HG03469 (cell line): ENCODE measurements around the gene MAP2K5.

Experiments used
- ATAC-seq: cut with Tn5 transposase; IDR thresholded peaks from one replicate; pipeline ENCODE4 v1.9.1; 2021; ENCODE audit warnings: mild to moderate bottlenecking, moderate library complexity, moderate number of reproducible peaks; ENCODE audit not compliant: unreplicated experiment

Gene MAP2K5

GRCh38 chr15:67556976-67557570 is 14.6 kb downstream of the MAP2K5 start:
- no peak for ATAC-seq

DNA sequence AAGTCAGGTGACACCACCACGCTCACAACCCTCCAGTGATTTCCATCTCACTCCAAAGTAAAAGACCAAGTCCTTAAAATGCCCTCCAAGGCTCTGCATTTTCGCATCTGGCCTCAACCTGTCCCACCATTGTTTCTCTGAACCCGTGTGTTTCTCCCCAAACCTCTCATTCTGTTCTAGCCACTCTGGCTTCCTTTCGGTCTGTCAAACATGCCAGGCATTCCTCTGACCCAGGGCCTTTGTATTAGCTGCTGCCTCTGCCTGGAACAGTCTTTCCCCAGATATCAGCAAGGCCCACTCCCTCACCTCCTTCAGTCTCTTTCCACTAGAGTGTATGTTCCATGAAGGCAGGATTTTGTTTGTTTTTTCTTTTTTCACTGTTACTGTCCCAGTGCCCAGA is 16.0 kb downstream of the MAP2K5 start:
- no peak for ATAC-seq

- ATAC-seq, result no peak
These were observed 16.7 kb downstream of the MAP2K5 start for GRCh38 chr15:67559158-67559557.

DNA sequence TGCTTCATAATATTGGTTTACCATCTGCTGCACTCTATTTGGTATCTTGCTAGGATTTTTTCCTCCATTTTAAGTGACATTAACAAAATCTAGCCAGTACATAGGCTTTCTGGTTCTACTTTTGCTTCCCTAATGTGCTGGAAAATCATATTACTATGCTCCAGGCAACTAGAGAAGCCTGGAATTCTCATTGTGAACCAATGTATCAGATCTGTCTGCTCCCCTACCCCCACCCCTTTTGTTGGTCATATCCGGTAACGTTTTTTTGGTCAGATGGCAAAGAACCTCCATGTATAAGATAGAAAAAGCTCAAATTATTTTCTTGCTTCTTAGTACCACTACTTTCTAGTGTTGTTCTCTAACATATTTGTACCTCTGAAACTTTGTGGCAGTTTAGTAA is 17.1 kb downstream of the MAP2K5 start:
- ATAC-seq, result no peak

GRCh38 chr15:67560320-67560719 is 17.8 kb downstream of the MAP2K5 start:
- no peak for ATAC-seq

- ATAC-seq, result no peak
These were observed 20.6 kb downstream of the MAP2K5 start for GRCh38 chr15:67563092-67563491.

- ATAC-seq, result peak; percentile 81
These were observed 21.8 kb downstream of the MAP2K5 start for GRCh38 chr15:67564021-67564967.

DNA sequence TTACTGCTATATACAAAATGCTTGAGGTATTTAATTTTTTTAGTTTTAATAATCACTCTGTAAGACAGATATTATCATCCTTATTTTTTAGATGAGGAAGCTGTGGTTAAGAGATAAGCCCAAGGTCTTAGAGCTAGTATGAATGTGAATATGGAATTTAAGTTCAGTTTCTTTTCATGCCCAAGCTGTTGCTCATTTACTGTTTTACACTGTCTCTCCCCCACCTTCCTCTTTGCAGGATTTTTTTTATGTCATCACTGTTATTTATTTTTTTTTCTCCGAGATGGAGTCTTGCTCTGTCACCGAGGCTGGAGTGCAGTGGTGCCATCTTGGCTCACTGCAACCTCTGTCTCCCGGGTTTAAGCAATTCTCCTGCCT is 22.5 kb downstream of the MAP2K5 start:
- ATAC-seq, result peak; percentile 15

DNA sequence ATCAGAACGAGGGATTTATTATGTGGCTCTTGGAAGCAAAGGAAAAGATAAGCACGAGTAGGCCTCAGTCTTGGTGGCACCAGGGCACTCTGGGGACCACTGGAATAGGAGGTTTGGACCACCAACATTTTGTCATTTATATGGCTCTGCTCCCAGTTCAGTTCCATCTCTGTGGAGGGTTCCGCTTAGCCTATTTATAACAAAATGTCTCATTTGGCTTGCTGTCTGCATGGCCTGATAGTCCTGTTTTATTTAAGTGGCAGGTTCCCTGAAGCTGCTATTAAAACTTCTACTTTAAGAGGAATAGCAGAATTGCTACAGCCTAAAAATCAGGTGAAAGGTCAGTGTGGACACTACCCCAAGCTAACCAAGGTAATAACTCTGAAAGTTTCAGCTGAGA is 27.2 kb downstream of the MAP2K5 start:
- no peak for ATAC-seq

DNA sequence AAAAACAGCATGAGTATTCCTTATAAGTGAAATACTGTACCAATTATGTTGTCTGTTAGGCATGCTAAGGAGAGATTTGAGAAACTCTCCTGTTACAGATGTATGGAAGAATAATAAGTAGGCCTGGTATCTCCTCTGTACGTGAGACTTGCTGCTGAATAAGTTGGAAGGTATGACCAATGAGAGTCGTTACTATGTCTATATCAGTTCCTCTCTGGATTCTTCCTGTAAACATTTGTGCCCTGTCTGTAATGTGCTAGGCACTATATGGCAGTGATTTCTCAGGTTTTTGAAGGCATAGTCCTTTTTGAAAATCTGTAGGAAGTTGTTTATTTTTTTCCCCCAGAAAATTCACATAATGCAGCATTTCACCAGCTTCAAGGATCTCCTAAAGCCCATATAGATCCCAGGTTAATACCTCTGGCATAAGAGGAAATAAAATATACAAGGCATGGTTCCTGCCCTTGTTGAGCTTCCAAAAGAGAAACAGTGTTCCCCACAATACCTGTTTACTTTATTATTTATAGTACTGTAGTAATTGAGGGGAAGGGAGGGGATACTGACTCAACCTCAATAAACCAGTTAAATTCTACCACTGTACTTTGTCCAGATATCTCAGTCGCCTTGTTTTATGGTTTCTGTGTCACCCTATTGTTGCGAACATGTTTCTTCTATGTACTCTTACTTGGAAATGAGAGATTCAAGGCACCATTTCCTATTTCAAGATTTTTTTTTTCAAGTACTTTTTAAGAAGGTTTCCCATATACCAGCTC is 28.6 kb downstream of the MAP2K5 start:
- no peak for ATAC-seq

GRCh38 chr15:67571648-67572415 is 29.3 kb downstream of the MAP2K5 start:
- no peak for ATAC-seq

- ATAC-seq, result no peak
These were observed 30.7 kb downstream of the MAP2K5 start for GRCh38 chr15:67573194-67573593.

DNA sequence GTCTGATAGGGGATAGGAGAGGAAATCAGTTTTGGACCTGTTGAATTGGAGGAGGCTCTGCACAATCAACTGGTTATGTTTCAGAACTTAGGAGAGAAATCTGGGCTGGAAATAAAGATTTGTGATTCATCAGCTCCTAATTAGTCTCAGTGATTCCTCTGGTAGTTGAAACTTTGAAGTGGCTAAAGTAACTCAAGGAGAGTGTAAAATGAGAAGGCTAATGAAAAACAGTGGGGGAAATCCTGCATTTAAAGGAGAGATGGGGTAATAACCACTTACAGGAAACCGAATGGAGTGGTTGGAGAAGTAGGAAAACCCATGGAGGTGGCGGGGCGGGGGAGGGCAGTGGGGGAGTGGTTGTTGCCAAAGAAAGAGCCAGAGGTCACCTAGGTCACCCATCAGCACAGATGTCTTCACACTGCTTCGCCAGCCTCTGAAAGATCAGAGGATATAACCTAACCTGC is 32.6 kb downstream of the MAP2K5 start:
- ATAC-seq, result no peak

- ATAC-seq, result no peak
These were observed 35.6 kb downstream of the MAP2K5 start for GRCh38 chr15:67578020-67578600.

DNA sequence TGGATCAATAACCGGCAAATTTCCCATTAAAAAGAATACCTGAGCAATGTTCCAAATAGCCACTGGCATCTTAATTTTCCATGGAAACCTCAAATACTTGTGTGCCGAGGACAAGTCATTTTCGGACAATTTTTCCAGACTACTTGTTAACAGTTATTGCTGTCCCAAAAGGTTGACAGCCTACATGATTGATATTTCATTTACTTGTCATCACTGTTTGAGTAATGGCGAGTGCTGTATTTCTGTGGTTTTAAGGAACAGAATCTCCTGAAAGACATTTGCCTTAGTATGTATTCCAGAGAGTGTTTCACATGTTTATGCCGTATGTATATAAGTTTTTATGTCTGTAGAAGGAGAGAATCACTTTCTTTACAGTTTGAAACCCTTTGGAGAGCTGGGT is 36.7 kb downstream of the MAP2K5 start:
- no peak for ATAC-seq

DNA sequence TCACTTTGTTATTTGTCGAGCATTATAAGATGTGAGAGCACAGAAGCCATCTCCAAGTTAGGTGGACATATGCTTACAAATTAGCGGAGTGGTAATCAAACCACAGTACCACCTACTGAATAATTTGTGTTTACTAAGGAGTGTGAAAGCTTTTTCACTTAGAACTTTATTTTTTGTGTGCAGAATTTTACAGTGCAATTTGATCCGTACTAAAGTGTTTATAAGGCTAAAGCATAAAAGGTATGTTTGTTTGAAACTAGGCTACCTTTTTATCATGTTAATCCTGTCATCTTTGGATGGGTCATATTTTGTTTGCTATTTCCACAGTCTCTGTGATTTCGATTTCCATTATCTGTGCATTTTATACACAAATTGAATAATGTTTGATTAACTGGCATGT is 37.5 kb downstream of the MAP2K5 start:
- no peak for ATAC-seq

GRCh38 chr15:67584157-67584556 is 41.7 kb downstream of the MAP2K5 start:
- no peak for ATAC-seq

- ATAC-seq, result no peak
These were observed 43.2 kb downstream of the MAP2K5 start for GRCh38 chr15:67585681-67586080.

- no peak for ATAC-seq
These were observed 44.8 kb downstream of the MAP2K5 start for GRCh38 chr15:67587331-67587730.

GRCh38 chr15:67587754-67588153 is 45.3 kb downstream of the MAP2K5 start:
- ATAC-seq, result no peak
